B cell (primary cell): ENCODE measurements around the gene SPATA20. TPM values are rescaled to one million over a fixed set of nuclear protein-coding genes. Genes with fewer than 3 reads are reported as not detected.

ENCODE experiments used
- ATAC-seq: fragments of 200-7000 bp; cut with Tn5 transposase; one replicate; pipeline ENCODE4 v1.10.0; 2021; ENCODE audit warnings: low read depth, mild to moderate bottlenecking, moderate number of reproducible peaks, moderate library complexity
- CTCF ChIA-PET: fragments of 350-600 bp; sonication (Branson Sonifier 250); formaldehyde crosslinking; loops from one replicate; lab custom pipeline; 2021; ENCODE audit warnings: antibody characterized with exemption, inconsistent platforms; lab: Charles Lee
- POLR2A ChIA-PET: fragments of 350-600 bp; sonication (Branson Sonifier 250); formaldehyde crosslinking; loops from one replicate; lab custom pipeline; 2021; ENCODE audit warnings: antibody characterized with exemption; lab: Charles Lee
- DNase-seq: peaks from one replicate; pipeline ENCODE4 v3.0.0; 2013
- H2AFZ ChIP-seq: 2 replicates; pipeline ENCODE4 v1.6.1; 2012; ENCODE audit warnings: mild to moderate bottlenecking, low read depth, low read length; ENCODE audit not compliant: insufficient read depth, poor library complexity, severe bottlenecking
- H3K27ac ChIP-seq, 2 donors: 1 replicate in 1 of 2; 2 replicates in 1 of 2; pipeline ENCODE4 v1.5.1; 2012 to 2013; ENCODE audit warnings: low read length in 2 of 2, mild to moderate bottlenecking in 2 of 2, moderate library complexity in 1 of 2
- H3K27me3 ChIP-seq, 4 experiments: fragments of 200-600 bp in 1 of 4; sonication (generic) in 1 of 4; replicated peaks in 1 of 4; 1 replicate in 2 of 4; 2 replicates in 2 of 4; pipeline versions ENCODE4 v1.6.1 to v1.7.0; 2013 to 2016; ENCODE audit warnings: low read length in 3 of 4, mild to moderate bottlenecking in 2 of 4, mixed read lengths in 1 of 4, moderate library complexity in 1 of 4; ENCODE audit not compliant: insufficient read depth in 4 of 4, control insufficient read depth in 3 of 4; ENCODE audit errors: control extremely low read depth in 1 of 4
- H3K36me3 ChIP-seq, 2 experiments: replicated peaks in 1 of 2; 1 replicate in 1 of 2; 2 replicates in 1 of 2; pipeline versions ENCODE4 v1.6.1 to v1.7.1; 2013; ENCODE audit warnings: low read length in 1 of 2; ENCODE audit not compliant: insufficient read depth in 2 of 2, control insufficient read depth in 1 of 2; ENCODE audit errors: control extremely low read depth in 1 of 2, extremely low read depth in 1 of 2
- H3K4me1 ChIP-seq, 2 donors: fragments of 200-600 bp in 1 of 2; sonication (generic) in 1 of 2; 1 replicate in 1 of 2; 2 replicates in 1 of 2; pipeline versions ENCODE4 v1.5.1 to v1.6.1; 2013 to 2017; ENCODE audit warnings: low read length in 2 of 2; ENCODE audit not compliant: control insufficient read depth in 2 of 2, insufficient read depth in 2 of 2
- H3K4me2 ChIP-seq: replicated peaks from 2 replicates; pipeline ENCODE3; 2012; ENCODE audit warnings: mild to moderate bottlenecking, low read depth, low read length; ENCODE audit not compliant: poor library complexity, severe bottlenecking
- H3K4me3 ChIP-seq, 5 experiments: fragments of 200-600 bp in 1 of 5; sonication (generic) in 1 of 5; 1 replicate in 3 of 5; 2 replicates in 2 of 5; pipeline versions ENCODE4 v1.5.1 to v1.7.0; 2011 to 2016; ENCODE audit warnings: low read length in 4 of 5, mild to moderate bottlenecking in 4 of 5, low read depth in 2 of 5, control low read depth in 1 of 5, moderate library complexity in 1 of 5; ENCODE audit not compliant: insufficient read depth in 1 of 5; ENCODE audit errors: control extremely low read depth in 1 of 5, extremely low read depth in 1 of 5
- H3K79me2 ChIP-seq: fragments of 200-600 bp; sonication (generic); one replicate; pipeline ENCODE4 v1.6.0; 2016; ENCODE audit warnings: low read length; ENCODE audit not compliant: control insufficient read depth, insufficient read depth
- H3K9ac ChIP-seq: fragments of 200-600 bp; sonication (generic); 2 replicates; pipeline ENCODE4 v1.6.1; 2017; ENCODE audit warnings: mild to moderate bottlenecking, low read length, moderate library complexity
- H3K9me3 ChIP-seq, 3 donors: one replicate each; pipeline versions ENCODE4 v1.6.1 to v1.7.1; 2013; ENCODE audit warnings: low read length in 2 of 3; ENCODE audit not compliant: control insufficient read depth in 2 of 3, insufficient read depth in 1 of 3; ENCODE audit errors: control extremely low read depth in 1 of 3
- H4K20me1 ChIP-seq: 2 replicates; pipeline ENCODE4 v1.6.0; 2012; ENCODE audit warnings: mild to moderate bottlenecking, low read length; ENCODE audit not compliant: insufficient read depth, control insufficient read depth, poor library complexity, severe bottlenecking
- H3K27ac Mint-ChIP-seq: one replicate; pipeline ENCODE4 v1.8.0; 2021; ENCODE audit warnings: mixed read lengths
- H3K27me3 Mint-ChIP-seq: one replicate; pipeline ENCODE4 v1.8.0; 2021; ENCODE audit warnings: mixed read lengths
- H3K4me1 Mint-ChIP-seq: one replicate; pipeline ENCODE4 v1.8.0; 2021; ENCODE audit warnings: mixed read lengths
- H3K4me3 Mint-ChIP-seq: one replicate; pipeline ENCODE4 v1.8.0; 2021; ENCODE audit warnings: mixed read lengths
- H3K9me3 Mint-ChIP-seq: one replicate; pipeline ENCODE4 v1.8.0; 2022; ENCODE audit warnings: mixed read lengths; ENCODE audit not compliant: insufficient read depth
- CTCF ChIP-seq: fragments of 200-600 bp; IDR thresholded peaks from one replicate; pipeline ENCODE4 v1.8.0; 2022; ENCODE audit warnings: antibody characterized with exemption, mild to moderate bottlenecking
- EZH2 ChIP-seq: IDR thresholded peaks from 2 replicates; pipeline ENCODE4 v1.6.1; 2012; ENCODE audit warnings: borderline replicate concordance, low read depth, mild to moderate bottlenecking, moderate library complexity, low read length; ENCODE audit not compliant: insufficient read depth, poor library complexity, severe bottlenecking
- WGBS: methylation state at CpG from one replicate; pipeline ENCODE4 v1.1.5; 2013; ENCODE audit warnings: missing lambda C conversion rate; ENCODE audit not compliant: insufficient coverage; 5-methylcytosine and 5-hydroxymethylcytosine counted together
- intact Hi-C: fragments of 100-400 bp; cut with micrococcal nuclease; formaldehyde crosslinking; loops from one replicate; pipeline ENCODE4 v1.10.0; 2022
- polyA plus RNA-seq: library from polyadenylated mRNA; depleted of rRNA; stranded (reverse); fragments of >200 nt; gene quantifications from 2 replicates; pipeline ENCODE4 v1.2.3, GENCODE V29; 2012
- total RNA-seq, 2 donors: library from RNA; stranded (reverse); fragments of 120-200 nt in 1 of 2; gene quantifications; 1 replicate in 1 of 2; 2 replicates in 1 of 2; pipeline versions ENCODE4 v1.2.3 to v1.2.4, GENCODE V29; 2013 to 2022

The SPATA20 gene
- total and polyA plus RNA-seq, 2 donors (not counting 1 experiment from before 2014, with no cell fraction given), result 61.7 to 68.5 TPM

GRCh38 chr17:50538549-50539410 lies 8.2 kb upstream of the SPATA20 start:
- Mint-ChIP-seq H3K4me3 (no peak overlapping the region), H3K27me3 (peaks cover 27% of the 10 kb centered on the region), H3K9me3 (no peaks in the 10 kb centered on the region), H3K4me1 (peaks cover 7% of the 10 kb centered on the region), H3K27ac (no peak overlapping the region)
- no peak overlapping the region for H3K4me2 ChIP-seq
- POLR2A ChIA-PET, result no interaction called here
- no peak overlapping the region for H3K27ac ChIP-seq
- intact Hi-C loops, result no loop called here
- WGBS, result 79% methylated on average over 20 of the region's 20 CpGs
- H4K20me1 ChIP-seq, result no peaks in the 10 kb centered on the region
- H3K36me3 ChIP-seq, result no peaks in the 10 kb centered on the region
- TF ChIP-seq CTCF (no peak), EZH2 (no peak)
- peaks cover 0 to 17% (median 4%) of the 10 kb centered on the region in 4 experiments for H3K27me3 ChIP-seq
- DNase-seq, result no peak
- no peaks in the 10 kb centered on the region for H3K9me3 ChIP-seq
- no peak overlapping the region for H2AFZ ChIP-seq
- no peak overlapping the region for H3K9ac ChIP-seq
- H3K4me1 ChIP-seq, result peaks cover 10 to 19% of the 10 kb centered on the region in 2 donors
- CTCF ChIA-PET, result no interaction called here
- no peak overlapping the region for H3K4me3 ChIP-seq
- H3K79me2 ChIP-seq, result no peaks in the 10 kb centered on the region
- no peak for ATAC-seq
